D721Med (cell line): ENCODE data around the gene SCD5.

Experiments
- DNase-seq: peaks from one replicate; pipeline ENCODE4 v3.0.0; 2011; ENCODE audit warnings: low spot score; ENCODE audit not compliant: insufficient read length
- FAIRE-seq: peaks from 2 replicates; lab custom pipeline; 2011; peaks lifted over from hg19 to GRCh38; lab: Jason Lieb, UNC
- CTCF ChIP-seq: IDR thresholded peaks from 2 replicates; pipeline ENCODE4 v1.5.1; 2012; ENCODE audit warnings: mild to moderate bottlenecking, control low read depth; ENCODE audit not compliant: insufficient read depth; ENCODE audit errors: missing control alignments

The SCD5 gene

DNA sequence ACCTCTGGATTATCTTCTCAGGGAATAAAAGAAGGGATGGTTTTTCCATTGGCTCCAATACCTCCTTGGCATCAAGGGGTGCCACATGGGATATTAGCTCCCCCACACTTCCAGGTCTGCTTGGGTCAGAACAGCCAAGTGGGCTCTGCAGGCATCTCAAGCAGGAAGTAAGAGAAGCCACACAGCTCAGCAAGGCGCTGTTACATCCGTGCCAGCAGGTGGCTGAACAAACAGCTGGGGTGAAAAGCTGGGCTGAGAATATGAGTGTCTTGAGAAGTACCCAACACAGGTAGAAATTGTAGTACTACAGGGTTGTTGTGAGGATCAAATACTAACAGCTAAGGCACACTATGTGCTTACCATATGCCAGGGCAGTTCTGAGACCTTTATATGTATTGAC lies 160.1 kb downstream of the SCD5 start:
- DNase-seq (no peak), FAIRE-seq (no peak)
- TF ChIP-seq CTCF: no peak

DNA sequence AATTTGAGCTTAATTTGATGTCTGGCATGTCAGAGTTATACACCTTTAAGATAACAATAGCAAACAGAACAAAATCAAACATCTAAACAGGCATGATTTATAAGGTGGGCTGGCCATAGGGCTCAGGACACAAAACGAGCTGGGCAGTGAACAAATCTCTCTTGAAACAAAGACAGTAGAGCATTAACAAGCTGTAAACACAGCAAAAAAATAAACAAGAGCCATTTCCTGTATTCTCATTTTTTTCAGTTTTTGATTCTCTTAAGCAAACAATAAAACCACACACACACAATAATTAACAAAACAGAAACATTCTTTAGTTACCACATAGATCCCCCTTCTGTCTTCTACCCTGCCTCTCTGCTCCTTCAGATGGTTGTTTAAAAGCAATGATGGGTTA lies 168.5 kb downstream of the SCD5 start:
- no peak for TF ChIP-seq CTCF
- no peak for FAIRE-seq
- no peak for DNase-seq

- no peak for FAIRE-seq
- no peak for TF ChIP-seq CTCF
- no peak for DNase-seq
Measured at GRCh38 chr4:82629238-82630000, 169.2 kb downstream of the SCD5 start.

GRCh38 chr4:82626251-82626868 lies 172.2 kb downstream of the SCD5 start:
- FAIRE-seq: no peak
- TF ChIP-seq CTCF: no peak
- no peak for DNase-seq

DNA sequence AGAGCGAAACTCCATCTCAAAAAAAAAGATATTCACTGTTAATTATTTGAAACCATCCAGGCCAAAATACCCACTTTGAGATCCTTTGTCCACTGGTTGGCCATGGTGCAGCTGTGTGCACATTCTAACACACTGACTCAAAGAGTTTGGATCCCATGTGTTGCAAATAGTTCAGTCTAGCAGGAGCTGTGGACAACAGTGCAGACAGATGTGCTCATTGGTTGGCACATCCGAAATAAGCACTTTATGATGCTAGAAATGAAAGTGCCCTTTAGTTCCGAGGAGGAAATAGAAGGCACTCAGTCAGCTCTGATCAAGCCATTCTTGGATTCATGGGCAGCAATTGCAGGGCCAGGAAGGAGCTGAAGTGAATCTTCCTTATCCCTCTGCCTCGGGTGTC lies 173.8 kb downstream of the SCD5 start:
- DNase-seq (no peak), FAIRE-seq (no peak)
- no peak for TF ChIP-seq CTCF

DNA sequence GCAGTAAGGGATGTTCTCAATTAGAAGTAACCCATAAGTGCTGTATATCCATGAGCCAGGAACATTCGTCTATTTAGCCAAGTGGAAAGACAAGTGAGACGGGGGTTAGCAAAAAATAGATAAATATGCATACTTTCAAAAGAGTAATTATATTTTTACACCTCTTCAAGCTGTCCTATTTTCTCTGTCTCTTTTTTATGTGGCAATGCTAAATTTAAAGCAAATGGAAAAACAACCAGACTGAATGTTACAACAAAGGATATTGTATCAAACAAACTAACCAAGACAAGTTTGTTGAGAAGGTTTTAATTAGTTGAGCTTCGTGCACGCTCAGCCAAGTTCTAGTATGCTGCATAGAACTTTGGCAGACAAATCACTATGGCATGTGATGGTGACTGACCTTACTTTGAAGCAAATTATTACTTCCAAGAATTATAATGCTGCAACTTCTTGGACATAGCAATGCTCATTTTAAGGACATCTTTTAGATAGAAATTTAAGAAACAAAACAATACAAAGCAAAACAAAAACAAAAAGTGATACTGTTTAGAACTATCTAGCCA lies 175.4 kb downstream of the SCD5 start:
- DNase-seq: no peak
- FAIRE-seq: no peak
- no peak for TF ChIP-seq CTCF

DNA sequence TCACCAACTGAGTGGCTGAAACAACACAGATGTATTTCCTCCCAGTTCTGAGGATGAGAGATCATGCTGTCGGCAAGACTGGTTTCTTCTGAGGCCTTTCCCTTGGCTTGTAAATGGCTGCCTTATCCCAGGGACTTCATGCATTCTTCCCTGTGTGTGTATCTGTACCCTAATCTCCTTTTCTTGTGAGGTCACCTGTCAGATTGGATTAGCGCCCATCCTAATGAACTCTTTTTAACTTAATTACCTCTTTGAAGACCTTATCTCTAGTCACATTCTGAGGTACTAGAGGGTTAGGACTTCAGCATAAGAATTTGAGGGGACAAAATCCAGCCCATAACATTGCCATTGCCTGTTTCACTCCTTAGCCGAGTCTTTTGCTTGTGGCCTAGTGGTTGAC lies 177.3 kb downstream of the SCD5 start:
- no peak for TF ChIP-seq CTCF
- no peak for DNase-seq
- FAIRE-seq: no peak
